RWPE2 (cell line): ENCODE results near the gene ZNF598.
"Not testable (repeated sequence)": the region's sequence is repeated elsewhere in the genome, so short reads cannot be mapped to it uniquely, and the experiment has no call there.

ENCODE experiments used
- ATAC-seq: fragments of 200-7000 bp; cut with Tn5 transposase; 3 replicates; pipeline ENCODE4 v1.9.1; 2021; ENCODE audit warnings: low read depth
- DNase-seq: peaks from one replicate; pipeline ENCODE4 v3.0.0-alpha.2; 2020; ENCODE audit warnings: low spot score
- H3K27ac ChIP-seq: fragments of 450-650 bp; 2 replicates; pipeline ENCODE4 v1.5.1; 2017; ENCODE audit warnings: mild to moderate bottlenecking; ENCODE audit not compliant: poor library complexity, severe bottlenecking
- H3K27me3 ChIP-seq: fragments of 250-450 bp; sonication (Bioruptor Pico); 2 replicates; pipeline ENCODE4 v1.5.1; 2021; ENCODE audit warnings: mild to moderate bottlenecking, moderate library complexity; ENCODE audit not compliant: insufficient read depth, poor library complexity, severe bottlenecking
- H3K36me3 ChIP-seq: fragments of 250-450 bp; sonication (Bioruptor Pico); 2 replicates; pipeline ENCODE4 v1.5.1; 2020; ENCODE audit warnings: low read depth, mild to moderate bottlenecking, moderate library complexity
- H3K4me1 ChIP-seq: fragments of 250-450 bp; sonication (Bioruptor Pico); 2 replicates; pipeline ENCODE4 v1.5.1; 2021; ENCODE audit warnings: mild to moderate bottlenecking, moderate library complexity; ENCODE audit not compliant: insufficient read depth, poor library complexity, severe bottlenecking
- H3K4me3 ChIP-seq: fragments of 250-450 bp; sonication (Bioruptor Pico); 2 replicates; pipeline ENCODE4 v1.5.1; 2021; ENCODE audit warnings: mild to moderate bottlenecking, moderate library complexity; ENCODE audit not compliant: severe bottlenecking
- H3K9me3 ChIP-seq: fragments of 250-450 bp; sonication (Bioruptor Pico); 2 replicates; pipeline ENCODE4 v1.5.1; 2021; ENCODE audit warnings: mild to moderate bottlenecking, moderate library complexity; ENCODE audit not compliant: severe bottlenecking
- CTCF ChIP-seq: fragments of 450-650 bp; IDR thresholded peaks from one replicate; pipeline ENCODE4 v1.5.1; 2017; ENCODE audit warnings: mild to moderate bottlenecking, moderate library complexity; ENCODE audit not compliant: poor library complexity, severe bottlenecking

Gene ZNF598

GRCh38 chr16:1965396-1966001, 44.1 kb downstream of the ZNF598 start:
- Histone ChIP-seq H3K36me3 (peaks cover 38% of the 10 kb centered on the region), H3K27ac (peak overlapping the region; percentile 93), H3K4me1 (peaks cover 14% of the 10 kb centered on the region), H3K4me3 (peak overlapping the region; percentile 81), H3K9me3 (no peaks in the 10 kb centered on the region), H3K27me3 (no peaks in the 10 kb centered on the region)
- no peak for TF ChIP-seq CTCF
- ATAC-seq (no peak), DNase-seq (no peak)

- Histone ChIP-seq H3K36me3 (peaks cover 38% of the 10 kb centered on the region), H3K9me3 (no peaks in the 10 kb centered on the region), H3K4me1 (peaks cover 14% of the 10 kb centered on the region), H3K27ac (peak within 1 kb of the TSS; percentile 93), H3K27me3 (no peaks in the 10 kb centered on the region), H3K4me3 (peak within 1 kb of the TSS; percentile 81)
- DNase-seq (peak; percentile 99), ATAC-seq (peak; percentile 62)
- no peak for TF ChIP-seq CTCF
These were observed 44.9 kb downstream of the ZNF598 start, which contains the start of gene RPS2 for GRCh38 chr16:1964506-1965395. Gene RPS2 (minus strand): TSS chr16:1964826. CDS start chr16:1964625, 201 bp downstream.

GRCh38 chr16:1963806-1964505, 45.7 kb downstream of the ZNF598 start:
- peak overlapping the region; percentile 93 for H3K27ac ChIP-seq
- H3K36me3 ChIP-seq, result peaks cover 38% of the 10 kb centered on the region
- TF ChIP-seq CTCF, result no peak
- H3K27me3 ChIP-seq, result no peaks in the 10 kb centered on the region
- H3K4me3 ChIP-seq, result peak overlapping the region; percentile 81
- no peak for ATAC-seq
- DNase-seq, result peak; percentile 35
- H3K4me1 ChIP-seq, result peaks cover 14% of the 10 kb centered on the region
- no peaks in the 10 kb centered on the region for H3K9me3 ChIP-seq

- Histone ChIP-seq H3K27ac (peak overlapping the region; percentile 93), H3K4me3 (peak overlapping the region; percentile 81), H3K36me3 (peaks cover 38% of the 10 kb centered on the region), H3K4me1 (peaks cover 14% of the 10 kb centered on the region)
- H3K9me3 ChIP-seq, ATAC-seq, H3K27me3 ChIP-seq: not testable (repeated sequence)
- peak; percentile 50 for DNase-seq
These were observed 47.2 kb downstream of the ZNF598 start for GRCh38 chr16:1962161-1963153.
